HFFc6 (cell line): ENCODE results near the gene FAXDC2. TPM values are rescaled to one million over a fixed set of nuclear protein-coding genes. Genes with fewer than 3 reads are reported as not detected.
"Not testable (repeated sequence)": the region's sequence is repeated elsewhere in the genome, so short reads cannot be mapped to it uniquely, and the experiment has no call there.

ENCODE experiments used
- DNase-seq: peaks from one replicate; pipeline ENCODE4 v3.0.0-alpha.2; 2018
- H3K27ac Mint-ChIP-seq: 2 replicates; pipeline ENCODE4 v1.8.0; 2020; ENCODE audit warnings: mild to moderate bottlenecking, mixed read lengths
- H3K27me3 Mint-ChIP-seq: 2 replicates; pipeline ENCODE4 v1.8.0; 2021; ENCODE audit warnings: mild to moderate bottlenecking, moderate library complexity, mixed read lengths; ENCODE audit not compliant: insufficient read depth
- H3K36me3 Mint-ChIP-seq: 2 replicates; pipeline ENCODE4 v1.8.0; 2021; ENCODE audit warnings: low read depth, mixed read lengths
- H3K4me1 Mint-ChIP-seq: 2 replicates; pipeline ENCODE4 v1.8.0; 2020; ENCODE audit warnings: low read depth, mixed read lengths
- H3K4me3 Mint-ChIP-seq: 2 replicates; pipeline ENCODE4 v1.8.0; 2020; ENCODE audit warnings: mild to moderate bottlenecking, moderate library complexity, mixed read lengths
- H3K9me3 Mint-ChIP-seq: 2 replicates; pipeline ENCODE4 v1.8.0; 2020; ENCODE audit warnings: mild to moderate bottlenecking, mixed read lengths
- CTCF ChIP-seq: fragments of 200-600 bp; sonication (generic); IDR thresholded peaks from 2 replicates; pipeline ENCODE4 v1.5.0; 2021; ENCODE audit warnings: antibody characterized with exemption, mild to moderate bottlenecking
- total RNA-seq, 6 experiments: library from RNA; stranded (reverse); fragmentation: NEBNext Ultra II Directional; extraction: Animal tissue kit (Norgen Biotek cat#: 25700); gene quantifications; 2 replicates in 1 of 6; 3 replicates in 5 of 6; pipeline ENCODE4 v1.2.3, GENCODE V29; 2021

Gene FAXDC2
- total RNA-seq, 6 experiments from 2014 or later, result 3.1 to 4.7 (median 3.6) TPM

GRCh38 chr5:154829181-154829588 lies 21.2 kb downstream of the FAXDC2 start:
- peaks cover 15% of the 10 kb centered on the region for H3K4me1 Mint-ChIP-seq
- no peaks in the 10 kb centered on the region for H3K9me3 Mint-ChIP-seq
- H3K4me3 Mint-ChIP-seq, result no peak overlapping the region
- H3K36me3 Mint-ChIP-seq, result 0 out of 2 replicates have a peak, but pooled peaks cover 3% of the 10 kb centered on the region
- H3K27ac Mint-ChIP-seq, result no peak overlapping the region; the same call in 1 of the 2 replicates
- TF ChIP-seq CTCF, result no peak
- DNase-seq, result no peak
- no peaks in the 10 kb centered on the region; the same call in 1 of the 2 replicates for H3K27me3 Mint-ChIP-seq

- H3K27me3 Mint-ChIP-seq, result no peaks in the 10 kb centered on the region; the same call in none of the 2 replicates
- H3K4me3 Mint-ChIP-seq, result no peak overlapping the region
- no peak for DNase-seq
- TF ChIP-seq CTCF, result no peak
- no peak overlapping the region for H3K27ac Mint-ChIP-seq
- H3K36me3 Mint-ChIP-seq, result peaks cover 7% of the 10 kb centered on the region; the same call in 1 of the 2 replicates
- no peaks in the 10 kb centered on the region; the same call in 1 of the 2 replicates for H3K4me1 Mint-ChIP-seq
- no peaks in the 10 kb centered on the region for H3K9me3 Mint-ChIP-seq
These were observed 26.3 kb downstream of the FAXDC2 start for GRCh38 chr5:154824070-154824469.

- DNase-seq, result no peak
- H3K4me3 Mint-ChIP-seq, result no peak overlapping the region
- no peak for TF ChIP-seq CTCF
- peaks cover 11% of the 10 kb centered on the region; the same call in 1 of the 2 replicates for H3K36me3 Mint-ChIP-seq
- H3K9me3 Mint-ChIP-seq, result no peaks in the 10 kb centered on the region
- H3K27ac Mint-ChIP-seq, result no peak overlapping the region
- H3K4me1 Mint-ChIP-seq, result no peaks in the 10 kb centered on the region
- no peaks in the 10 kb centered on the region; the same call in none of the 2 replicates for H3K27me3 Mint-ChIP-seq
These were observed 26.8 kb downstream of the FAXDC2 start for GRCh38 chr5:154823605-154824004.

GRCh38 chr5:154822896-154823295 lies 27.5 kb downstream of the FAXDC2 start:
- not testable (repeated sequence) for H3K4me3 Mint-ChIP-seq, DNase-seq, H3K4me1 Mint-ChIP-seq, H3K9me3 Mint-ChIP-seq, H3K27ac Mint-ChIP-seq, H3K27me3 Mint-ChIP-seq
- H3K36me3 Mint-ChIP-seq, result peaks cover 11% of the 10 kb centered on the region; the same call in 1 of the 2 replicates

GRCh38 chr5:154820383-154820782 lies 30.0 kb downstream of the FAXDC2 start:
- H3K9me3 Mint-ChIP-seq, result no peaks in the 10 kb centered on the region
- H3K4me3 Mint-ChIP-seq, result no peak overlapping the region

More at GRCh38 chr5:154820383-154820782, 30.0 kb downstream of the FAXDC2 start:
- H3K4me1 Mint-ChIP-seq, result no peaks in the 10 kb centered on the region
- no peak for TF ChIP-seq CTCF
- peaks cover 27% of the 10 kb centered on the region for H3K36me3 Mint-ChIP-seq
- no peak for DNase-seq
- no peaks in the 10 kb centered on the region; the same call in none of the 2 replicates for H3K27me3 Mint-ChIP-seq
- no peak overlapping the region for H3K27ac Mint-ChIP-seq
